Aorta (tissue), 5 donors: ENCODE data around the gene TGFB1. TPM values are rescaled to one million over a fixed set of nuclear protein-coding genes. Genes with fewer than 3 reads are reported as not detected.

Experiments
- ATAC-seq: fragments of 200-7000 bp; cut with Tn5 transposase; one replicate; pipeline ENCODE4 v1.9.1; 2022; ENCODE audit warnings: moderate library complexity; ENCODE audit not compliant: low FRiP score
- DNase-seq, 2 donors: peaks; one replicate each; pipeline ENCODE4 v3.0.0-alpha.2; 2020
- H3K27ac ChIP-seq, 2 donors: one replicate each; pipeline ENCODE4 v1.5.1; 2013; ENCODE audit warnings: low read length in 2 of 2, mild to moderate bottlenecking in 2 of 2, moderate library complexity in 2 of 2, control low read depth in 1 of 2, inconsistent platforms in 1 of 2, low read depth in 1 of 2
- H3K27me3 ChIP-seq, 2 donors: one replicate each; pipeline ENCODE4 v1.6.1; 2013; ENCODE audit warnings: control low read depth in 1 of 2, low read length in 1 of 2, mild to moderate bottlenecking in 1 of 2, moderate library complexity in 1 of 2; ENCODE audit not compliant: insufficient read depth in 2 of 2, control insufficient read depth in 1 of 2
- H3K36me3 ChIP-seq, 2 donors: one replicate each; pipeline ENCODE4 v1.6.1; 2013; ENCODE audit warnings: control low read depth in 1 of 2, low read length in 1 of 2, mild to moderate bottlenecking in 1 of 2; ENCODE audit not compliant: insufficient read depth in 2 of 2, control insufficient read depth in 1 of 2
- H3K4me1 ChIP-seq, 2 donors: one replicate each; pipeline ENCODE4 v1.6.1; 2013; ENCODE audit warnings: low read length in 2 of 2, control low read depth in 1 of 2, mild to moderate bottlenecking in 1 of 2, moderate library complexity in 1 of 2; ENCODE audit not compliant: insufficient read depth in 2 of 2, control insufficient read depth in 1 of 2
- H3K4me3 ChIP-seq, 2 donors: one replicate each; pipeline ENCODE4 v1.5.1; 2013; ENCODE audit warnings: low read length in 2 of 2, control low read depth in 1 of 2, mild to moderate bottlenecking in 1 of 2
- H3K9me3 ChIP-seq: one replicate; pipeline ENCODE4 v1.6.1; 2013; ENCODE audit warnings: mild to moderate bottlenecking, low read length; ENCODE audit not compliant: control insufficient read depth
- WGBS, 2 donors: extraction: QIAGEN DNeasy Blood & Tissue Kit; methylation state at CpG; one replicate each; pipeline ENCODE4 v1.1.7; 2013; 5-methylcytosine and 5-hydroxymethylcytosine counted together
- intact Hi-C, 2 donors: fragments of 100-400 bp; cut with DNase I; formaldehyde crosslinking; loops; one replicate each; pipeline versions ENCODE4 v1.14.2 to v1.15.0; 2022
- polyA plus RNA-seq, 2 donors: library from polyadenylated mRNA; stranded (reverse); fragments of 200-250 nt; gene quantifications; one replicate each; pipeline ENCODE4 v1.2.3, GENCODE V29; 2013
- total RNA-seq, 2 donors: library from RNA; stranded (reverse); fragmentation: NEBNext Ultra II Directional; extraction: Animal tissue kit (Norgen Biotek cat#: 25700); gene quantifications; one replicate each; pipeline ENCODE4 v1.2.1, GENCODE V29; 2021
- donor health status: healthy with polysubstance abuse.
- donor health status: Bipolar disorder and iron deficiency.
- donor health status: DM: no; HTN: no; CAD: no.
- donor health status: DM: no; HTN: no; CAD: no.
- donor health status: DM: yes; HTN: yes; CAD: no.

The TGFB1 gene
- total and polyA plus RNA-seq, 4 donors: 25.4 to 97.5 (median 69.1) TPM

DNA sequence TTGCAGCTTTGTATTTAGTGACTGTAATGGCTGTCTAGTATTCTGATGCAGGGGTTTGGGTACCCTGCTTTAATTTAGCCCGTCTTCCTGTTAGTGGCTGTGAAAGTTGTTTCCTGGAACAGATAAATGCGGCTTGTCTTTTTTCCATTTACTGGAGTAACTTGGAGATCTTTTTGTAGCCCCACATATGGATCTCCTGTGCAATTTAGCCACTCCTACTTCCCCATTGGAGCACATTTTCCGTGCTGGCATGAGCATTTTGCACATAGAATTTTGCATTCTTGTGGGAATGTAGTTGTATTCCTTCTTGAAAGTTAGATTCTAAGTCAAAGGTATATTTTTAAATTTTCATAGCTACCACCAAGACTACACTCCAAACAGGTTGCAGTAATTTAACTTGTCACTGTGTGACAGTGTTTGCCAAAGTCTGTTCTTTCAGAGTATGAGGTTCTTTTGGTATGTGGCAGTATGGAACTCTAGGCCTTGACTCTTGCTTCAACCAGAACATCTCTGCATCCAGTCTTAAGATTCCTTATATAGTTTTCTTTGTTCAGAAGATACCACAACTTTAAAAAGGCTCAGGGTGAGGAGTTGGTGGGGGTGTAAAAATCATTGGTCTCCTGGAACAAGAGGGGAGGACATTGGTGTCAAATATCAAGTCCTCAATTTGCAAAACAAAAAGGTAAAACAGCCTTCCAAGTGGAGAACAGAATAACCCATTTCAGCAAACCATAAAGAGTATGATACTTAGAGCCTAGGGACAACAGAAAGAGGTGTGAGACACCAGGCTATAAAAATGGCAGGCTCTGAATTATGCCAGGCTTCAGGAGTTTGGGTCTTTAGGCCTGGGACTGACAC lies 64.8 kb downstream of the TGFB1 start:
- ATAC-seq (no peak), DNase-seq (no peak)
- Histone ChIP-seq H3K27ac (no peak overlapping the region), H3K36me3 (peaks cover 5 to 18% of the 10 kb centered on the region in 2 donors), H3K27me3 (no peaks in the 10 kb centered on the region), H3K9me3 (no peaks in the 10 kb centered on the region), H3K4me3 (no peak overlapping the region), H3K4me1 (no peaks in the 10 kb centered on the region)
- intact Hi-C loops: no loop called here
- WGBS, 2 donors: 78 to 82% methylated on average over 3 of the region's 3 CpGs

Other genes starting within 250 kb of the TGFB1 start
- not detected for gene CYP2F1, start 239.5 kb downstream of the TGFB1 start, total RNA-seq
- not detected for gene CYP2F1, start 239.5 kb downstream of the TGFB1 start, polyA plus RNA-seq
- 1 to 10 TPM; 1.7 to 2.5 TPM for gene CYP2S1, start 160.7 kb downstream of the TGFB1 start, total RNA-seq
- 10 to 100 TPM in 1 of 2 donors, not detected in 1; 11.5 TPM for gene CYP2S1, start 160.7 kb downstream of the TGFB1 start, polyA plus RNA-seq
- gene AXL, start 134.7 kb downstream of the TGFB1 start, total RNA-seq: 100 to 1,000 TPM; 106 TPM
- 10 to 100 TPM; 14.8 to 44.6 TPM for gene AXL, start 134.7 kb downstream of the TGFB1 start, polyA plus RNA-seq
- gene HNRNPUL1, start 89.5 kb downstream of the TGFB1 start, total RNA-seq: 100 to 1,000 TPM; 155 to 156 TPM
- gene HNRNPUL1, start 89.5 kb downstream of the TGFB1 start, polyA plus RNA-seq: 10 to 100 TPM; 59.5 to 82.5 TPM
- 10 to 100 TPM; 18.7 to 24.3 TPM for gene CCDC97, start 43.8 kb downstream of the TGFB1 start, total RNA-seq
- gene CCDC97, start 43.8 kb downstream of the TGFB1 start, polyA plus RNA-seq: 10 to 100 TPM in 1 of 2 donors, 1 to 10 TPM in 1; 7.0 to 10.8 TPM
- gene B9D2, start 10.2 kb upstream of the TGFB1 start, total RNA-seq: 1 to 10 TPM; 4.1 to 5.6 TPM
- 10 to 100 TPM in 1 of 2 donors, 1 to 10 TPM in 1; 1.6 to 13.5 TPM for gene B9D2, start 10.2 kb upstream of the TGFB1 start, polyA plus RNA-seq
- 10 to 100 TPM in 1 of 2 donors, 1 to 10 TPM in 1; 9.5 to 28.2 TPM for gene TMEM91, start 22.6 kb upstream of the TGFB1 start, total RNA-seq
- 10 to 100 TPM in 1 of 2 donors, 1 to 10 TPM in 1; 8.9 to 55.8 TPM for gene TMEM91, start 22.6 kb upstream of the TGFB1 start, polyA plus RNA-seq
- gene EXOSC5, start 43.4 kb upstream of the TGFB1 start, total RNA-seq: 1 to 10 TPM; 5.5 to 8.7 TPM
- 10 to 100 TPM in 1 of 2 donors, 1 to 10 TPM in 1; 9.9 to 15.4 TPM for gene EXOSC5, start 43.4 kb upstream of the TGFB1 start, polyA plus RNA-seq
- 10 to 100 TPM; 11.6 to 15.2 TPM for gene BCKDHA, start 43.9 kb upstream of the TGFB1 start, total RNA-seq
- 10 to 100 TPM; 11.1 to 50.6 TPM for gene BCKDHA, start 43.9 kb upstream of the TGFB1 start, polyA plus RNA-seq
- 1 to 10 TPM; 3.2 to 3.9 TPM for gene B3GNT8, start 73.5 kb upstream of the TGFB1 start, total RNA-seq
- 1 to 10 TPM; 3.7 to 7.4 TPM for gene B3GNT8, start 73.5 kb upstream of the TGFB1 start, polyA plus RNA-seq
- gene DMAC2, start 86.0 kb upstream of the TGFB1 start, total RNA-seq: 10 to 100 TPM; 28.3 to 31.5 TPM
- gene DMAC2, start 86.0 kb upstream of the TGFB1 start, polyA plus RNA-seq: 10 to 100 TPM; 32.0 to 41.6 TPM
- not detected for gene ERICH4, start 89.2 kb upstream of the TGFB1 start, total RNA-seq
- gene ERICH4, start 89.2 kb upstream of the TGFB1 start, polyA plus RNA-seq: 10 to 100 TPM in 1 of 2 donors, not detected in 1; 13.4 TPM
- gene CEACAM21, start 222.2 kb upstream of the TGFB1 start, total RNA-seq: 1 to 10 TPM; 1.6 to 3.1 TPM
- under 1 TPM in 1 of 2 donors, not detected in 1; 0.38 TPM for gene CEACAM21, start 222.2 kb upstream of the TGFB1 start, polyA plus RNA-seq